ENCODE results near the gene PTGES3L.

The PTGES3L gene

GRCh38 chr17:43011728-43012472 lies 32.0 kb upstream of the PTGES3L start:
- WGBS = 81% methylated on average over 15 of the region's 15 CpGs
- Histone ChIP-seq H3K4me1 (ENCODE audit: control insufficient read depth, insufficient read depth, low read depth, low read length) (peaks cover 7% of the 10 kb centered on the region), H2BK12ac (ENCODE audit: low read length in 2 of 2) (no peak overlapping the region), H2AFZ (ENCODE audit: low read depth, low read length) (no peak overlapping the region), H3K4me2 (ENCODE audit: low read length, poor library complexity, severe bottlenecking) (no peak overlapping the region), H3K23ac (ENCODE audit: low read length in 2 of 2) (no peak overlapping the region), H3K9me3 (ENCODE audit: control insufficient read depth, low read length) (no peaks in the 10 kb centered on the region), H3K14ac (ENCODE audit: low read length in 2 of 2) (peak overlapping the region in 1 of 2 experiments; percentile 64), H3K36me3 (ENCODE audit: control insufficient read depth in 1 of 2, insufficient read depth in 2 of 2, low read depth in 1 of 2, low read length in 2 of 2) (peaks cover 45 to 61% of the 10 kb centered on the region in 2 experiments), H4K91ac (ENCODE audit: low read length) (no peak overlapping the region), H3K18ac (ENCODE audit: low read depth in 1 of 2, low read length in 2 of 2) (no peak overlapping the region), H2AK5ac (ENCODE audit: low read length, severe bottlenecking) (no peak overlapping the region), H3K27me3 (ENCODE audit: control insufficient read depth in 1 of 2, insufficient read depth in 1 of 2, low read length in 2 of 2) (no peaks in the 10 kb centered on the region), H3K79me1 (replicated peaks; ENCODE audit: low read length, poor library complexity, severe bottlenecking) (peaks cover 22% of the 10 kb centered on the region), H4K8ac (ENCODE audit: low read length) (no peak overlapping the region), H2BK120ac (ENCODE audit: low read depth, low read length) (no peak overlapping the region), H2BK5ac (ENCODE audit: low read depth, low read length, poor library complexity, severe bottlenecking) (no peak overlapping the region), H3K4ac (ENCODE audit: low read depth in 1 of 2, low read length in 2 of 2) (no peak overlapping the region), H3K9ac (ENCODE audit: low read length) (peak overlapping the region; percentile 38), H2BK15ac (ENCODE audit: low read depth, poor library complexity, severe bottlenecking) (no peak overlapping the region), H3K4me3 (ENCODE audit: insufficient read depth in 1 of 2, low read depth in 1 of 2, low read length in 2 of 2) (peak overlapping the region in 1 of 2 experiments; percentile 4), H3K27ac (ENCODE audit: low read length, poor library complexity, severe bottlenecking) (no peak overlapping the region)
- no peak for DNase-seq

- Histone ChIP-seq H2BK15ac (ENCODE audit: low read depth, poor library complexity, severe bottlenecking) (no peak overlapping the region), H4K8ac (ENCODE audit: low read length) (no peak overlapping the region), H2BK12ac (ENCODE audit: low read length in 2 of 2) (no peak overlapping the region), H3K27me3 (ENCODE audit: control insufficient read depth in 1 of 2, insufficient read depth in 1 of 2, low read length in 2 of 2) (no peaks in the 10 kb centered on the region), H3K23ac (ENCODE audit: low read length in 2 of 2) (no peak overlapping the region), H3K9ac (ENCODE audit: low read length) (peak overlapping the region; percentile 26), H2AK5ac (ENCODE audit: low read length, severe bottlenecking) (no peak overlapping the region), H3K27ac (ENCODE audit: low read length, poor library complexity, severe bottlenecking) (no peak overlapping the region), H3K4me3 (ENCODE audit: insufficient read depth in 1 of 2, low read depth in 1 of 2, low read length in 2 of 2) (no peak overlapping the region), H2BK120ac (ENCODE audit: low read depth, low read length) (no peak overlapping the region), H3K4me2 (ENCODE audit: low read length, poor library complexity, severe bottlenecking) (no peak overlapping the region), H3K14ac (ENCODE audit: low read length in 2 of 2) (no peak overlapping the region), H3K4me1 (ENCODE audit: control insufficient read depth, insufficient read depth, low read depth, low read length) (peaks cover 7% of the 10 kb centered on the region), H3K79me1 (replicated peaks; ENCODE audit: low read length, poor library complexity, severe bottlenecking) (peaks cover 14% of the 10 kb centered on the region), H2BK5ac (ENCODE audit: low read depth, low read length, poor library complexity, severe bottlenecking) (no peak overlapping the region), H3K4ac (ENCODE audit: low read depth in 1 of 2, low read length in 2 of 2) (no peak overlapping the region), H3K9me3 (ENCODE audit: control insufficient read depth, low read length) (no peaks in the 10 kb centered on the region), H2AFZ (ENCODE audit: low read depth, low read length) (no peak overlapping the region), H3K18ac (ENCODE audit: low read depth in 1 of 2, low read length in 2 of 2) (no peak overlapping the region), H3K36me3 (ENCODE audit: control insufficient read depth in 1 of 2, insufficient read depth in 2 of 2, low read depth in 1 of 2, low read length in 2 of 2) (peaks cover 35 to 50% of the 10 kb centered on the region in 2 experiments), H4K91ac (ENCODE audit: low read length) (no peak overlapping the region)
- no peak for DNase-seq
- WGBS = 95% methylated on average over 5 of the region's 5 CpGs
Measured at GRCh38 chr17:43010667-43011308, 30.9 kb upstream of the PTGES3L start.

- Histone ChIP-seq H2BK5ac (ENCODE audit: low read depth, low read length, poor library complexity, severe bottlenecking) (no peak within 1 kb of the TSS), H2AK5ac (ENCODE audit: low read length, severe bottlenecking) (peak within 1 kb of the TSS; percentile 9), H3K4me1 (ENCODE audit: control insufficient read depth, insufficient read depth, low read depth, low read length) (peaks cover 6% of the 10 kb centered on the region), H3K4ac (ENCODE audit: low read depth in 1 of 2, low read length in 2 of 2) (peak within 1 kb of the TSS; percentile 20 to 30), H4K8ac (ENCODE audit: low read length) (peak within 1 kb of the TSS; percentile 16), H3K14ac (ENCODE audit: low read length in 2 of 2) (peak within 1 kb of the TSS in 1 of 2 experiments; percentile 23), H2BK12ac (ENCODE audit: low read length in 2 of 2) (peak within 1 kb of the TSS in 1 of 2 experiments; percentile 26), H2BK15ac (ENCODE audit: low read depth, poor library complexity, severe bottlenecking) (no peak within 1 kb of the TSS), H3K79me1 (replicated peaks; ENCODE audit: low read length, poor library complexity, severe bottlenecking) (peaks cover 3% of the 10 kb centered on the region), H3K9ac (ENCODE audit: low read length) (peak within 1 kb of the TSS; percentile 98), H3K18ac (ENCODE audit: low read depth in 1 of 2, low read length in 2 of 2) (peak within 1 kb of the TSS; percentile 79 to 88), H3K36me3 (ENCODE audit: control insufficient read depth in 1 of 2, insufficient read depth in 2 of 2, low read depth in 1 of 2, low read length in 2 of 2) (peaks cover 27 to 40% of the 10 kb centered on the region in 2 experiments), H4K91ac (ENCODE audit: low read length) (peak within 1 kb of the TSS; percentile 73), H3K27ac (ENCODE audit: low read length, poor library complexity, severe bottlenecking) (peak within 1 kb of the TSS; percentile 93), H3K27me3 (ENCODE audit: control insufficient read depth in 1 of 2, insufficient read depth in 1 of 2, low read length in 2 of 2) (no peaks in the 10 kb centered on the region), H3K4me2 (ENCODE audit: low read length, poor library complexity, severe bottlenecking) (peak within 1 kb of the TSS; percentile 85), H3K4me3 (ENCODE audit: insufficient read depth in 1 of 2, low read depth in 1 of 2, low read length in 2 of 2) (peak within 1 kb of the TSS; percentile 60 to 96), H2AFZ (ENCODE audit: low read depth, low read length) (peak within 1 kb of the TSS; percentile 46), H3K23ac (ENCODE audit: low read length in 2 of 2) (peak within 1 kb of the TSS in 1 of 2 experiments; percentile 48), H2BK120ac (ENCODE audit: low read depth, low read length) (no peak within 1 kb of the TSS), H3K9me3 (ENCODE audit: control insufficient read depth, low read length) (no peaks in the 10 kb centered on the region)
- WGBS = 49% methylated on average over 16 of the region's 18 CpGs
- DNase-seq = peak; percentile 91
Measured at GRCh38 chr17:43006639-43007551, 27.0 kb upstream of the PTGES3L start, which contains the start of gene IFI35. IFI35 (plus strand) TSS chr17:43006784; CDS start chr17:43006948, 164 bp downstream.
